H1 (cell line): Measurements from ENCODE around the gene SLC44A5. TPM values are rescaled to one million over a fixed set of nuclear protein-coding genes. Genes with fewer than 3 reads are reported as not detected.

ENCODE experiments used
- CTCF ChIA-PET: fragments of 300-600 bp; sonication (Branson Sonifier 250); formaldehyde crosslinking; loops from one replicate; lab custom pipeline; 2021; ENCODE audit not compliant: partially characterized antibody; lab: Charles Lee
- POLR2A ChIA-PET: fragments of 300-600 bp; sonication (Branson Sonifier 250); formaldehyde crosslinking; loops from one replicate; lab custom pipeline; 2021; ENCODE audit warnings: inconsistent platforms; ENCODE audit not compliant: partially characterized antibody; lab: Charles Lee
- DNase-seq, 2 experiments: peaks; one replicate each; pipeline versions ENCODE4 v3.0.0 to v3.0.0-alpha.2; 2010 to 2022; ENCODE audit warnings: low spot score in 2 of 2, low read depth in 1 of 2, mixed read lengths in 1 of 2
- FAIRE-seq: peaks from 2 replicates; lab custom pipeline; 2011; peaks lifted over from hg19 to GRCh38; lab: Jason Lieb, UNC
- H2AFZ ChIP-seq: 2 replicates; pipeline ENCODE4 v1.8.1; 2012; ENCODE audit warnings: low read length, inconsistent platforms
- H2AK5ac ChIP-seq: 2 replicates; pipeline ENCODE4 v1.6.1; 2013; ENCODE audit warnings: low read depth, low read length
- H2BK120ac ChIP-seq: replicated peaks from 2 replicates; pipeline ENCODE3; 2013; ENCODE audit warnings: low read depth, low read length, inconsistent platforms
- H2BK12ac ChIP-seq: 2 replicates; pipeline ENCODE4 v1.6.1; 2013; ENCODE audit warnings: low read depth, low read length
- H2BK15ac ChIP-seq: 2 replicates; pipeline ENCODE4 v1.6.1; 2013; ENCODE audit warnings: low read length
- H2BK20ac ChIP-seq: 2 replicates; pipeline ENCODE4 v1.6.1; 2013; ENCODE audit warnings: low read length
- H2BK5ac ChIP-seq: 2 replicates; pipeline ENCODE4 v1.6.1; 2013; ENCODE audit warnings: low read depth, low read length
- H3K14ac ChIP-seq: 2 replicates; pipeline ENCODE4 v1.6.1; 2013; ENCODE audit warnings: inconsistent platforms; ENCODE audit not compliant: insufficient read length
- H3K18ac ChIP-seq: 2 replicates; pipeline ENCODE4 v1.6.1; 2013; ENCODE audit warnings: low read length; ENCODE audit errors: extremely low read depth
- H3K23ac ChIP-seq: 2 replicates; pipeline ENCODE4 v1.6.1; 2013; ENCODE audit warnings: inconsistent platforms; ENCODE audit not compliant: insufficient read length
- H3K23me2 ChIP-seq: 2 replicates; pipeline ENCODE4 v1.6.1; 2013; ENCODE audit warnings: low read depth, low read length
- H3K27ac ChIP-seq: 2 replicates; pipeline ENCODE4 v1.6.1; 2011; ENCODE audit warnings: low read depth, low read length, inconsistent platforms
- H3K27me3 ChIP-seq, 4 experiments: replicated peaks in 1 of 4; 1 replicate in 1 of 4; 2 replicates in 3 of 4; pipeline versions ENCODE4 v1.6.1 to v1.8.1; 2011 to 2013; ENCODE audit warnings: low read length in 3 of 4, mild to moderate bottlenecking in 3 of 4, inconsistent platforms in 2 of 4, mixed read lengths in 2 of 4, moderate library complexity in 1 of 4; ENCODE audit not compliant: control insufficient read depth in 3 of 4, insufficient read depth in 3 of 4; ENCODE audit errors: extremely low read depth in 1 of 4
- H3K36me3 ChIP-seq, 4 experiments: 2 replicates each; pipeline versions ENCODE4 v1.6.1 to v1.8.1; 2011 to 2013; ENCODE audit warnings: mild to moderate bottlenecking in 4 of 4, low read length in 3 of 4, moderate library complexity in 2 of 4, control low read depth in 1 of 4, inconsistent platforms in 1 of 4; ENCODE audit not compliant: insufficient read depth in 4 of 4, control insufficient read depth in 2 of 4
- H3K4ac ChIP-seq: replicated peaks from 2 replicates; pipeline ENCODE3; 2013; ENCODE audit warnings: low read length, low read depth, mixed read lengths, inconsistent platforms; ENCODE audit not compliant: insufficient read length
- H3K4me1 ChIP-seq, 4 experiments: replicated peaks in 1 of 4; 1 replicate in 1 of 4; 2 replicates in 3 of 4; pipeline versions ENCODE4 v1.6.1 to v1.8.1; 2011 to 2013; ENCODE audit warnings: low read length in 3 of 4, inconsistent platforms in 2 of 4, mixed read lengths in 1 of 4; ENCODE audit not compliant: insufficient read depth in 4 of 4, control insufficient read depth in 3 of 4
- H3K4me2 ChIP-seq, 2 experiments: 2 replicates each; pipeline versions ENCODE4 v1.6.1 to v1.8.1; 2011 to 2013; ENCODE audit warnings: low read depth in 2 of 2, low read length in 2 of 2, control low read depth in 1 of 2, inconsistent platforms in 1 of 2, mild to moderate bottlenecking in 1 of 2; ENCODE audit not compliant: insufficient read depth in 1 of 2
- H3K4me3 ChIP-seq, 4 experiments: fragments of 200-600, 300-600 bp in 1 of 4; sonication (generic), shearing (Covaris generic), sonication (Bioruptor Twin) in 1 of 4; 2 replicates each; pipeline versions ENCODE4 v1.5.1 to v1.8.1; 2011 to 2016; ENCODE audit warnings: low read length in 4 of 4, low read depth in 3 of 4, control low read depth in 2 of 4, inconsistent platforms in 2 of 4, mild to moderate bottlenecking in 2 of 4, mixed read lengths in 1 of 4, moderate library complexity in 1 of 4; ENCODE audit not compliant: insufficient read depth in 2 of 4; ENCODE audit errors: extremely low read depth in 1 of 4
- H3K56ac ChIP-seq: replicated peaks from 2 replicates; pipeline ENCODE3; 2013; ENCODE audit warnings: low read depth, mild to moderate bottlenecking, mixed read lengths, low read length, inconsistent platforms; ENCODE audit not compliant: insufficient read length
- H3K79me1 ChIP-seq: 2 replicates; pipeline ENCODE4 v1.6.1; 2013; ENCODE audit warnings: low read depth, low read length, control low read depth
- H3K79me2 ChIP-seq, 2 experiments: 2 replicates each; pipeline versions ENCODE4 v1.6.1 to v1.8.1; 2012 to 2013; ENCODE audit warnings: low read length in 2 of 2, mild to moderate bottlenecking in 2 of 2, inconsistent platforms in 1 of 2; ENCODE audit not compliant: insufficient read depth in 2 of 2, control insufficient read depth in 1 of 2
- H3K9ac ChIP-seq, 4 experiments: replicated peaks in 1 of 4; 1 replicate in 1 of 4; 2 replicates in 3 of 4; pipeline versions ENCODE4 v1.6.1 to v1.8.1; 2011 to 2013; ENCODE audit warnings: low read depth in 3 of 4, low read length in 3 of 4, control low read depth in 2 of 4, mild to moderate bottlenecking in 2 of 4, moderate library complexity in 2 of 4, inconsistent platforms in 1 of 4; ENCODE audit errors: extremely low read depth in 1 of 4
- H3K9me3 ChIP-seq, 2 experiments: 2 replicates each; pipeline versions ENCODE4 v1.6.1 to v1.8.1; 2012 to 2013; ENCODE audit warnings: mild to moderate bottlenecking in 2 of 2, moderate library complexity in 2 of 2, control low read depth in 1 of 2, inconsistent platforms in 1 of 2, low read depth in 1 of 2, low read length in 1 of 2, mixed read lengths in 1 of 2; ENCODE audit not compliant: insufficient read depth in 2 of 2
- H4K20me1 ChIP-seq, 2 experiments: replicated peaks in 1 of 2; 2 replicates each; pipeline versions ENCODE3 to v1.8.1; 2011 to 2013; ENCODE audit warnings: inconsistent platforms in 2 of 2, low read length in 2 of 2, mild to moderate bottlenecking in 1 of 2; ENCODE audit not compliant: insufficient read depth in 2 of 2, control insufficient read depth in 1 of 2
- H4K5ac ChIP-seq: 2 replicates; pipeline ENCODE4 v1.6.1; 2013; ENCODE audit warnings: low read length, low read depth, mixed read lengths, inconsistent platforms; ENCODE audit not compliant: insufficient read length
- H4K8ac ChIP-seq: 2 replicates; pipeline ENCODE4 v1.8.0; 2013; ENCODE audit warnings: mild to moderate bottlenecking, moderate library complexity, low read length, inconsistent platforms; ENCODE audit not compliant: insufficient read depth; ENCODE audit errors: extremely low read depth
- H4K91ac ChIP-seq: replicated peaks from 2 replicates; pipeline ENCODE3; 2013; ENCODE audit warnings: low read length, mixed read lengths, inconsistent platforms; ENCODE audit not compliant: insufficient read length
- CTBP2 ChIP-seq: IDR thresholded peaks from 2 replicates; pipeline ENCODE4 v1.7.0; 2011; ENCODE audit warnings: borderline replicate concordance, mild to moderate bottlenecking, moderate library complexity, mixed read lengths, low read length; ENCODE audit not compliant: insufficient read depth, insufficient read length
- FOSL1 ChIP-seq: IDR thresholded peaks from 2 replicates; pipeline ENCODE4 v1.6.1; 2011; ENCODE audit warnings: mild to moderate bottlenecking, low read depth, low read length, moderate library complexity; ENCODE audit not compliant: insufficient read depth
- GTF2F1 ChIP-seq: IDR thresholded peaks from 2 replicates; pipeline ENCODE4 v1.6.1; 2012; ENCODE audit warnings: low read depth, low read length, improper control_type of control experiment, borderline replicate concordance
- KDM5A ChIP-seq: fragments of 200-600 bp; IDR thresholded peaks from 2 replicates; pipeline ENCODE4 v1.7.1; 2012; ENCODE audit warnings: mild to moderate bottlenecking, low read length, inconsistent platforms, mixed read lengths
- MAX ChIP-seq: IDR thresholded peaks from 2 replicates; pipeline ENCODE4 v1.6.1; 2012; ENCODE audit warnings: inconsistent platforms
- PHF8 ChIP-seq: fragments of 200-600 bp; sonication (generic); conservative IDR thresholded peaks from 2 replicates; pipeline ENCODE4 v1.7.1; 2012; ENCODE audit warnings: low read depth, mild to moderate bottlenecking, inconsistent platforms, low read length, moderate library complexity
- POLR2A ChIP-seq, 2 experiments: IDR thresholded peaks; 1 replicate in 1 of 2; 2 replicates in 1 of 2; pipeline ENCODE4 v1.6.1; 2011; ENCODE audit warnings: low read depth in 2 of 2, low read length in 2 of 2, mild to moderate bottlenecking in 2 of 2; ENCODE audit errors: control extremely low read depth in 1 of 2
- SIX5 ChIP-seq: IDR thresholded peaks from 2 replicates; pipeline ENCODE4 v1.6.1; 2011; ENCODE audit warnings: mild to moderate bottlenecking, low read depth, low read length
- TBP ChIP-seq: IDR thresholded peaks from 2 replicates; pipeline ENCODE4 v1.6.1; 2011; ENCODE audit warnings: low read depth, low read length, improper control_type of control experiment
- WGBS, 2 experiments: shearing (Covaris generic) in 1 of 2; methylation state at CpG; one replicate each; pipeline versions ENCODE4 v1.1.6 to v1.1.7; 2013 to 2015; ENCODE audit warnings: low lambda C conversion rate in 2 of 2, mixed read lengths in 2 of 2, inconsistent platforms in 1 of 2, low coverage in 1 of 2, missing lambda C conversion rate in 1 of 2; ENCODE audit not compliant: insufficient replicate concordance in 2 of 2, insufficient coverage in 1 of 2, insufficient read length in 1 of 2; ENCODE audit errors: extremely low coverage in 1 of 2, missing lambda C conversion rate in 1 of 2; 5-methylcytosine and 5-hydroxymethylcytosine counted together
- polyA plus RNA-seq, 7 experiments: library from polyadenylated mRNA; depleted of rRNA in 3 of 7; stranded (reverse) in 5 of 7; unstranded in 2 of 7; fragments of >200 nt in 5 of 7; fragments of 200-250 nt in 2 of 7; gene quantifications; 1 replicate in 5 of 7; 2 replicates in 1 of 7; 4 replicates in 1 of 7; pipeline versions ENCODE4 v1.2.1 to v1.2.3, GENCODE V29; 2011 to 2013; ENCODE audit warnings: missing spikeins in 2 of 7, mixed read lengths in 2 of 7
- total RNA-seq: library from RNA; stranded (reverse); fragmentation: NEBNext Ultra II Directional; extraction: Animal tissue kit (Norgen Biotek cat#: 25700); gene quantifications from 2 replicates; pipeline ENCODE4 v1.2.1, GENCODE V29; 2021
- TF ChIP-seq, protein P1 (sequence below): IDR thresholded peaks from 2 replicates; pipeline ENCODE4 v1.6.1; 2012; ENCODE audit warnings: low read length, inconsistent platforms
- TF ChIP-seq, protein P2 (sequence below): IDR thresholded peaks from 2 replicates; pipeline ENCODE4 v1.6.1; 2012; ENCODE audit warnings: inconsistent platforms

Gene SLC44A5
- total and polyA plus RNA-seq, 2 of the 8 experiments (the other 6 are each of a cell fraction or from before 2014, with no cell fraction given) = 1.8 to 3.3 TPM

GRCh38 chr1:75625795-75626194 lies 14.9 kb upstream of the SLC44A5 start:
- H3K79me1 ChIP-seq = no peaks in the 10 kb centered on the region
- H3K9me3 ChIP-seq = no peaks in the 10 kb centered on the region
- H2BK15ac ChIP-seq = no peak overlapping the region
- no peak overlapping the region for H3K4ac ChIP-seq
- H3K56ac ChIP-seq = no peak overlapping the region
- no peak overlapping the region for H2BK120ac ChIP-seq
- no peak overlapping the region for H3K14ac ChIP-seq
- H3K4me2 ChIP-seq = no peak overlapping the region
- H2AK5ac ChIP-seq = no peak overlapping the region
- FAIRE-seq (no peak), DNase-seq (no peak)
- no peak overlapping the region for H2AFZ ChIP-seq
- no peak overlapping the region for H2BK12ac ChIP-seq
- peaks cover 0 to 2% of the 10 kb centered on the region in 2 experiments for H4K20me1 ChIP-seq
- ChIA-PET POLR2A (no interaction called here), CTCF (interaction anchor here (3.7 kb wide), 1 partner anchor 11 kb away, joined by 20 read pairs; no protein-coding TSS in a partner anchor)
- H3K23me2 ChIP-seq = no peaks in the 10 kb centered on the region
- H3K36me3 ChIP-seq = no peaks in the 10 kb centered on the region
- no peak overlapping the region for H3K23ac ChIP-seq
- no peak overlapping the region for H4K5ac ChIP-seq
- H3K4me1 ChIP-seq = peaks cover 0 to 6% (median under 1%) of the 10 kb centered on the region in 4 experiments; a peak in 4 of 7 replicates
- no peak overlapping the region for H3K9ac ChIP-seq
- H3K79me2 ChIP-seq = no peaks in the 10 kb centered on the region
- H4K8ac ChIP-seq = no peak overlapping the region
- H3K18ac ChIP-seq = no peak overlapping the region
- WGBS, 2 experiments = 79% methylated on average over 3 of the region's 3 CpGs; no CpG with 5 or more reads in 1 of the 2 experiments
- no peak overlapping the region for H3K4me3 ChIP-seq
- no peak overlapping the region for H2BK5ac ChIP-seq
- no peak overlapping the region for H3K27ac ChIP-seq
- no peak overlapping the region for H4K91ac ChIP-seq
- H2BK20ac ChIP-seq = no peak overlapping the region
- no peaks in the 10 kb centered on the region for H3K27me3 ChIP-seq
- TF ChIP-seq KDM5A = no peak
- TF ChIP-seq, protein P1, sequence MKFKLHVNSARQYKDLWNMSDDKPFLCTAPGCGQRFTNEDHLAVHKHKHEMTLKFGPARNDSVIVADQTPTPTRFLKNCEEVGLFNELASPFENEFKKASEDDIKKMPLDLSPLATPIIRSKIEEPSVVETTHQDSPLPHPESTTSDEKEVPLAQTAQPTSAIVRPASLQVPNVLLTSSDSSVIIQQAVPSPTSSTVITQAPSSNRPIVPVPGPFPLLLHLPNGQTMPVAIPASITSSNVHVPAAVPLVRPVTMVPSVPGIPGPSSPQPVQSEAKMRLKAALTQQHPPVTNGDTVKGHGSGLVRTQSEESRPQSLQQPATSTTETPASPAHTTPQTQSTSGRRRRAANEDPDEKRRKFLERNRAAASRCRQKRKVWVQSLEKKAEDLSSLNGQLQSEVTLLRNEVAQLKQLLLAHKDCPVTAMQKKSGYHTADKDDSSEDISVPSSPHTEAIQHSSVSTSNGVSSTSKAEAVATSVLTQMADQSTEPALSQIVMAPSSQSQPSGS = no peak
- no peak for TF ChIP-seq GTF2F1
- TF ChIP-seq FOSL1 = no peak
- TF ChIP-seq PHF8 = no peak
- no peak for TF ChIP-seq SIX5
- no peak for TF ChIP-seq TBP
- TF ChIP-seq POLR2A (IDR thresholded peaks at IDR 0.05; ENCODE audit: control extremely low read depth in 1 of 2, low read depth in 2 of 2, low read length in 2 of 2) = no peak
- TF ChIP-seq, protein P2, sequence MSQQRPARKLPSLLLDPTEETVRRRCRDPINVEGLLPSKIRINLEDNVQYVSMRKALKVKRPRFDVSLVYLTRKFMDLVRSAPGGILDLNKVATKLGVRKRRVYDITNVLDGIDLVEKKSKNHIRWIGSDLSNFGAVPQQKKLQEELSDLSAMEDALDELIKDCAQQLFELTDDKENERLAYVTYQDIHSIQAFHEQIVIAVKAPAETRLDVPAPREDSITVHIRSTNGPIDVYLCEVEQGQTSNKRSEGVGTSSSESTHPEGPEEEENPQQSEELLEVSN = no peak
- no peak for TF ChIP-seq MAX
- no peak for TF ChIP-seq CTBP2
